HFF-Myc (cell line): ENCODE measurements around the gene TRIP10.
"Not testable (repeated sequence)": the region's sequence is repeated elsewhere in the genome, so short reads cannot be mapped to it uniquely, and the experiment has no call there.

Experiments used
- DNase-seq: peaks from one replicate; pipeline ENCODE4 v3.0.0-alpha.2; 2011; ENCODE audit warnings: low read depth; ENCODE audit errors: extremely low read depth
- H3K4me3 ChIP-seq: replicated peaks from 2 replicates; pipeline ENCODE4 v1.5.1; 2011; ENCODE audit warnings: low read depth, mild to moderate bottlenecking, control low read depth, low read length
- TF ChIP-seq, protein P1 (sequence below): IDR thresholded peaks from 2 replicates; pipeline ENCODE4 v1.5.1; 2012; ENCODE audit warnings: mild to moderate bottlenecking, low read depth, low read length, control low read depth; ENCODE audit errors: missing control alignments

The TRIP10 gene

DNA sequence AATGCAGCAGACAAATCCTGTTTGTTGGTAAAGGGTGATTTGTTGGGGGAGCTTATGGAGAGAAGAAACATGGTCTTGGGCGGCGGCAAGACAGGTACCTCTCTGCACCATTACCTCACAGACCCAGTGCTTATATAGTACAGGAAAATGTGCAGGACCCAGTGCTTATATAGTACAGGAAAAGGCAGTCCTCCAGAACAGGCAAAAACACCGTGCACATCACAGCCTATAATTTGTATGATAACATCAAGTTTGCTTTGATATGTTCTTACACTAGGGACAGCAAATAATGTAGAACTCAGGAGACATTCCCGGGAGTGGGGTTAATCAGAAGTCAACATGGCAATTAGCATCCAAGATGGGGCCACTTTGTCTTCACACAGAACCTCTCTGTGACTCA lies 53.9 kb downstream of the TRIP10 start:
- no peak overlapping the region for H3K4me3 ChIP-seq
- TF ChIP-seq, protein P1, sequence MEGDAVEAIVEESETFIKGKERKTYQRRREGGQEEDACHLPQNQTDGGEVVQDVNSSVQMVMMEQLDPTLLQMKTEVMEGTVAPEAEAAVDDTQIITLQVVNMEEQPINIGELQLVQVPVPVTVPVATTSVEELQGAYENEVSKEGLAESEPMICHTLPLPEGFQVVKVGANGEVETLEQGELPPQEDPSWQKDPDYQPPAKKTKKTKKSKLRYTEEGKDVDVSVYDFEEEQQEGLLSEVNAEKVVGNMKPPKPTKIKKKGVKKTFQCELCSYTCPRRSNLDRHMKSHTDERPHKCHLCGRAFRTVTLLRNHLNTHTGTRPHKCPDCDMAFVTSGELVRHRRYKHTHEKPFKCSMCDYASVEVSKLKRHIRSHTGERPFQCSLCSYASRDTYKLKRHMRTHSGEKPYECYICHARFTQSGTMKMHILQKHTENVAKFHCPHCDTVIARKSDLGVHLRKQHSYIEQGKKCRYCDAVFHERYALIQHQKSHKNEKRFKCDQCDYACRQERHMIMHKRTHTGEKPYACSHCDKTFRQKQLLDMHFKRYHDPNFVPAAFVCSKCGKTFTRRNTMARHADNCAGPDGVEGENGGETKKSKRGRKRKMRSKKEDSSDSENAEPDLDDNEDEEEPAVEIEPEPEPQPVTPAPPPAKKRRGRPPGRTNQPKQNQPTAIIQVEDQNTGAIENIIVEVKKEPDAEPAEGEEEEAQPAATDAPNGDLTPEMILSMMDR: no peak
- DNase-seq: no peak

- no peak overlapping the region for H3K4me3 ChIP-seq
- TF ChIP-seq, protein P1: no peak
- no peak for DNase-seq
Observed at GRCh38 chr19:6793973-6794372, 54.5 kb downstream of the TRIP10 start.

GRCh38 chr19:6794686-6795431 lies 55.4 kb downstream of the TRIP10 start:
- DNase-seq: no peak
- TF ChIP-seq, protein P1: no peak
- no peak overlapping the region for H3K4me3 ChIP-seq

DNA sequence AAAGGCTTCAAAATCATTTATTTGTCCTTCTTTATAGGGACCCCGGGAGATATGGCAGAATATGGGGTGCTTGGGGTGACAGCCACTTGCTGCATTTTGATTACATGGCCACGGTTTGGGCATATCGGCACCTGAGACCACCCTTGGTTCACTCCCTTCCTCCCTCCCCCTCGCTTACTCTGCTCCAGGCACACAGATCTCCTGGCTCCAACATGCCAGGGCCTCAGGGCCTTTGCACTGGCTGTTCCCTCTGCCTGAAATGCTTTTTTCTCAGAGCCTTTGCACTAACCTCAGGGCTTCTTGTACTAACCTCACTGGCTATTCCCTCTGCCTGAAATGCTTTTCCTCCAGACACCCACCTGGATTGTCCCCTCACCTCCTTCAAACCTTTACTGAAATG lies 56.8 kb downstream of the TRIP10 start:
- TF ChIP-seq, protein P1: no peak
- H3K4me3 ChIP-seq: no peak overlapping the region
- DNase-seq: no peak

- DNase-seq: no peak
- TF ChIP-seq, protein P1: no peak
- H3K4me3 ChIP-seq: no peak overlapping the region
Observed at GRCh38 chr19:6797646-6798045, 58.2 kb downstream of the TRIP10 start.

- H3K4me3 ChIP-seq, DNase-seq: not testable (repeated sequence)
Observed at GRCh38 chr19:6800160-6800790, 60.8 kb downstream of the TRIP10 start.

DNA sequence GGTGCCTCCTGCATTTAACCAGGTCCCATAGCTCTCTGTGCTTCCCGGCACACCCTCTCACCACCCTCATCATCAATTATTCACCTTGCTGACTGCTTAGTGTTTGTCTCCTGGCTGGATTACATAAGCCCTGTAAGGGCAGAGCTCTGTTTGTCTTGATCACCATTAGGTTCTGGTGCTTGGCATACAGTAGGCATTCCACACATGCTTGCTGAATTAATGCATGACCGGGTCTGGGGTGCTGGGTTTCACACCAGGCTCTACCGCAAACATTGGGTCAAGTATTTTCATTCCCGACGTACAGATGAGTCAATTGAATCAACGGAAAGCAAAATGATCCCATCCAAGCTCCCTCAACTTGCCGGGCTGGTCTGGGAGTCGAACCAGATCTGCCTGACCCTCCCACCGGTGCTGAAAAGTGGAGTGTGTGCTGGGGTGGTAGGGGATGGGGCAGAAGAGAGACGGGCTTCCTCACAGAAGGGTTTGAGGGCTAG lies 61.6 kb downstream of the TRIP10 start:
- no peak for DNase-seq
- TF ChIP-seq, protein P1: no peak
- H3K4me3 ChIP-seq: no peak overlapping the region
